Ovary (tissue), 3 donors: ENCODE results near the gene PDE4C.

Source experiments
- EP300 ChIP-seq: sonication (generic); formaldehyde crosslinking; IDR thresholded peaks from one replicate; pipeline ENCODE4 v1.6.1; 2017; ENCODE audit warnings: antibody characterized with exemption
- POLR2A ChIP-seq: fragments of 450-650 bp; IDR thresholded peaks from one replicate; pipeline ENCODE4 v1.6.1; 2017; ENCODE audit warnings: antibody characterized with exemption, mild to moderate bottlenecking, moderate library complexity
- TF ChIP-seq, protein P1 (sequence below), 3 donors: fragments of 450-650 bp in 2 of 3; fragments of 200-600 bp in 1 of 3; IDR thresholded peaks; one replicate each; pipeline versions ENCODE4 v1.5.1 to v1.8.0; 2016 to 2022; ENCODE audit warnings: antibody characterized with exemption in 3 of 3, mild to moderate bottlenecking in 1 of 3
- donor health status: DM: no; HTN: no; CAD: no.

DNA sequence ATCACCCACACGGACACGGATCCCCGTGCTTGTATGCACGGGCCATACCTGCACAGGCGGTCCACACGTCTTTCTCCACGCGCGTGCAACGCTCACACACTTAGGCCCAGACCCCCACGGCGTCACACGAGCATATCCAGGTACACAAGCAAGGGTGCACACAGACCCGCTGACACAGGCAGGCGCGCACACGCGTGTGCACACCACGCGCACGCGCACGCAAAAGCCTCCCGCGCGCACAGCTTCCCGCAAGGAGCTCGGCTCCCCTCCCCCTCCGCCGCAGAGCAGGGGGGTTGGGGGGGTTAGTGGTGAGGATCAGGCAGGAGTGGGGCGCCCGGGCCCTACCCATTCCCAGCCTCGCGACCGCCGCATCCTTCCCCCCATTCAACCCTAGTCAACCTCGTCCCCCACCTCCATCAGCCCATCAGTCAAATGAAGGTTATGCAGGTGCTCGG is 22.8 kb downstream of the PDE4C start:
- TF ChIP-seq EP300 (no peak), POLR2A (no peak)
- TF ChIP-seq, protein P1, sequence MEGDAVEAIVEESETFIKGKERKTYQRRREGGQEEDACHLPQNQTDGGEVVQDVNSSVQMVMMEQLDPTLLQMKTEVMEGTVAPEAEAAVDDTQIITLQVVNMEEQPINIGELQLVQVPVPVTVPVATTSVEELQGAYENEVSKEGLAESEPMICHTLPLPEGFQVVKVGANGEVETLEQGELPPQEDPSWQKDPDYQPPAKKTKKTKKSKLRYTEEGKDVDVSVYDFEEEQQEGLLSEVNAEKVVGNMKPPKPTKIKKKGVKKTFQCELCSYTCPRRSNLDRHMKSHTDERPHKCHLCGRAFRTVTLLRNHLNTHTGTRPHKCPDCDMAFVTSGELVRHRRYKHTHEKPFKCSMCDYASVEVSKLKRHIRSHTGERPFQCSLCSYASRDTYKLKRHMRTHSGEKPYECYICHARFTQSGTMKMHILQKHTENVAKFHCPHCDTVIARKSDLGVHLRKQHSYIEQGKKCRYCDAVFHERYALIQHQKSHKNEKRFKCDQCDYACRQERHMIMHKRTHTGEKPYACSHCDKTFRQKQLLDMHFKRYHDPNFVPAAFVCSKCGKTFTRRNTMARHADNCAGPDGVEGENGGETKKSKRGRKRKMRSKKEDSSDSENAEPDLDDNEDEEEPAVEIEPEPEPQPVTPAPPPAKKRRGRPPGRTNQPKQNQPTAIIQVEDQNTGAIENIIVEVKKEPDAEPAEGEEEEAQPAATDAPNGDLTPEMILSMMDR (IDR thresholded peaks at IDR 0.05) = no peak
